COLO829 (cell line): ENCODE data around the gene ZBED6.
"Not testable (repeated sequence)": the region's sequence is repeated elsewhere in the genome, so short reads cannot be mapped to it uniquely, and the experiment has no call there.

Source experiments
- DNase-seq: peaks from one replicate; pipeline ENCODE4 v3.0.0; 2012; ENCODE audit warnings: low spot score

The ZBED6 gene

DNA sequence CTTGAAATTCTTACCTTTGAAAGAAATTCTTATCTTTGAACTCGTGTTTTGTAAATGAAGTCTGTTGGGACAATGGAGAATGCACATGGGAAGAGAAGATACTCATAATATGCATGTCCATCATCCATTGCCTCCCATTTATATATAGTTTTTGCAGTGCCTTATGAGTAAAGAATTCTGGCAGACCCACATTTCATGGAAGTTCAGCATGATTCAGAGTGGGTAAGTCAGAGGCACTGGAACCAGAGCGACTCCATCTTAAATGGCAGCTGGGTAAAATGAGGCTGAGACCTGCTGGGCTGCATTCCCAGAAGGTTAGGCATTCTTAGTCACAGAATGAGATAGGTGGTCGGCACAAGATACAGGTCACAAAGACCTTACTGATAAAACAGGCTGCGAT is 16.6 kb upstream of the ZBED6 start:
- no peak for DNase-seq

DNA sequence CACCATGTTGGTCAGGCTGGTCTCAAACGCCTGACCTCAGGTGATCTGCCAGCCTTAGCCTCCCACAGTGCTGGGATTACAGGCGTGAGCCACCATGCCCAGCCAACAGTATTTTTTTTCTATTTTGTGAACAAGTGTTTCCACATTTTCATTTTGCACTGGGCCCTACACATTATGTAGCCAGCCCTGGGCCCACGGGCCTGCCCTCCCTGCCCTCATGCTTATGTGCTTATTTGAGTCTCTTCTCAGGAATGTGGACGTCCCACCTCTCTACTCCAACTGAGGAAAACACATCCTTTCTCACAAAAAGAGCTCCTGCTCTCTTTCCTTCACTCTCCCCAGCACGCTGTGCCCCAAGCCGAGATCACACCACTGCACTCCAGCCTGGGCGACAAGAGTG is 13.5 kb upstream of the ZBED6 start:
- DNase-seq, result no peak

DNA sequence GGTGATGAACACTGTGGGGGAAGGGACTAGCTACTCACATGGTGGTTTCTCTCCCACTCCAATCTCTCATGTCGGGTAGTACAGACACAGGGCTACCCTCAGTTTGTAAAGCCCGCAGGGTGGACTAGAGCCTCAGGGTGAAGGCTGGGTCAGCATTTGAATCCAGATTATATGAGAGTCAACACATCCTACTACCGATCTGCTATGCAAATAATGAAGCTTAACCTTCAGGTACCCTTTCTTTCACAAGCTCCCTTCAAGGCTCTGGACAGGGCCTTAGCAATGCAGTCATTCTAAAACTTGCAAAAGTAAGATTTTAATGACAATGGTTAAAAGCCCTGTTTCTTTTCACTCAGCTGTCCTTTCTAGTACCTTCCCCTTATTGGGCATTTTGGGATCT is 5.5 kb upstream of the ZBED6 start:
- no peak for DNase-seq

DNA sequence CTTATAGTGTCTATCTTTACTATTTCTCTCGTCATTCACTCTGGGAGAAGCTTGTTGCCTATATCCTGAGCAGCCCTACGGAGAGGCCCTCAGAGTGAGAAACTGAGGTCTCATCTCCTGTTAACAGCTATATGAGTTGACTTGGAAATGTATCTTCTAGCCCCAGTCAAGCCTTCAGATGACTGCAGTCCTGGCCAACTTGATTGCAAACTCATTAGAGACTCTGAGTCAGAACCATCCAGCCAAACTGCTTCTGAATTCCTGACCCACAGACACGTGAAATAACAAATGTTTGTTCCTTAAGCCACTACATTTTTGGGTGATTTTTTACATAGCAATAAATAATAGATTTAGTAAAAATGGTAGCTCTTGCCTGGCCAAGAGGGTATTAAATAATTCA is 3.9 kb upstream of the ZBED6 start:
- no peak for DNase-seq

DNA sequence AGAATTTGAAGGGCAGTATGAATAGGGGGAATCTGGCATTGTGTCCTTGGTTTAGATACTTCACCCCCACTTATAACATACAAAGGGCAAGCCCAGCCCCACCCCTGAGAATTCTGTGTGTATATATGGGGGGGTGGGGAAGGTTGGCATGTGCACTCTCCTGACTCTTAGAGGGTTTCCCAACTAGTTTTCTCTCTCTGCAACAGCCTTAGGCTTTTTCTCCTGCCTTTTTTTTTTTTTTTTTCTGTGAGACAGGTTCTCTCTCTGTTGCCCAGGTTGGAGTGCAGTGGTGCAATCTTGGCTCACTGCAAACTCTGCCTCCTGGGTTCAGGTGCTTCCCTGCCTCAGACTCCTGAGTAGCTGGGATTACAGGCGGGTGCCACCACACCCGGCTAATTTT is 2.9 kb upstream of the ZBED6 start:
- DNase-seq, result no peak

DNA sequence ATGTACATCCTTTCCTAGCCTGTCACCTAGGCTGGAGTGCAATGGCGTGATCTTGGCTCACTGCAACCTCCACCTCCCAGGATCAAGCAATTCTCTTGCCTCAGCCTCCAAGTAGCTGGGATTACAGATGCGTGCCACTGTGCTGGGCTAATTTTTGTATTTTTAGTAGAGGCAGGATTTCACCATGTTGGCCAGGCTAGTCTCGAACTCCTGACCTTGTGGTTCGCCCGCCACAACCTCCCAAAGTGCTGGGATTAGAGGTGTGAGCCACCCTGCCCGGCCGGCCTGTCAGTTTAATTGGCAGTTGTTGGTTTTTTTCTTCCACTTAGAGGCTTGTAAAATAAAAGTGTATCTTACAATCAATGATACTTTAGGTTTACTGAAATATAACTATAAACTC is 1.9 kb upstream of the ZBED6 start:
- not testable (repeated sequence) for DNase-seq

DNA sequence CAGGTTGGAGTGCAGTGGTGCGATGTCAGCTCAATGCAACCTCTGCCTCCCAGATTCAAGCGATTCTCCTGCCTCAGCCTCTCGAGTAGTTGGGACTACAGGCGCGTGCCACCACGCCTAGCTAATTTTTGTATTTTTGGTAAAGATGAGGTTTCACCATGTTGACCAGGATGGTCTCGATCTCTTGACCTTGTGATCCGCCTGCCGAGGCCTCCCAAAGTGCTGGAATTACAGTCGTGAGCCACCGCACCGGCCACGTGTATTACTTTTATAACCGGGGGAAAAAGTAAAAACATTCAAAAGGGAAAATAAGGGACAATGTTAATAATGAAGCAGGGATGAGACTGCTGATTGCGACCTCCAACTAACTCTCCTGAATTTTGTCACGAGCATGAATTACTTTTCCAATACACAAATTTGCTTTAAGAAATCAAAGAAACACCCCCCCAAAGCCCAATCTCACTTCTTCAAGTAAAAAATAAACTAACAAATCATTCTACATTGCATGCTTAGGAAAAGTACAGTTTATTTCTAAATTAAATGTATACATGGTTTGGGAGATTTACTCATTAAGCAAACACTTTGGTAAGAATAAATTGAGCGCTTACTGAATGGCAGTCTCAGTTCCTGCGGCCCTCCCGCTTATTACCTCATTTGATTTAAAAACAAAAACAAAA is 521 bp upstream of the ZBED6 start:
- DNase-seq, result no peak

DNA sequence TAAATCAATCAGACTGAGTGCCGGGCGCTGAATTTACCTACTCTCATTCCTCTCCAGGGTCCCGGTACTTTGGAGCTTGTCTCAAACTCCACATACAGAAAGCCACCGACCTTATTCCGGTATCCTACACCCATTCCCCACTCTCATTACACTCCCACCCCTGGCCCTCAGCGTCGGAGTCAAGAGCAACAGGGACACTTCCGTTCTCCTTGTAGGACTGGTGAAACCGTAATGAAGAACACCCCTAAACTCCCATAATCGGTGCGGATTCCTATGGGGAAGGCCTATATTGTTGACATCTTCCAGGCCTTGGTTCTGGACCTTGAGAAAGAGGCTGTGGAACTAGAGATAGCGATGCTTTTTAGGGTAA is 798 bp downstream of the ZBED6 start:
- DNase-seq, result no peak

DNA sequence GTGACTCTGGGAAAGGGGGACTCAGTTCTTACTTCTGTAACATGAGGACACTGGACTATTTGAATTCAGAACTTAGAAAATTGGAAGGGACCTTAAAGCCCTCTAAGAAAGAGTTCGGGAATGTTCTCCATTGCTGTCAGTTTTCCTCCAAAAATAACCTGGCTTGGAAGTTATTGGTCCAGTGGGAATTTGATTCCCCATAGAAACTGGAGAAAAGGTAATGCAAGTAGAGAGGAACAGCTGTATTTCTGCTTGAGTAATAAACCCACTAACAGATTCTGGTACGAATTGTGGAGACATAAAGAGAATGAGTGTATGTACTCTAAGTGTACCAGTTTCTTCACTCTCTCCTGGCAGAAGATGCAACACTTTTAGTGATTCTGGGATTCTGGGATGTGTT is 1.8 kb downstream of the ZBED6 start:
- DNase-seq, result no peak

DNA sequence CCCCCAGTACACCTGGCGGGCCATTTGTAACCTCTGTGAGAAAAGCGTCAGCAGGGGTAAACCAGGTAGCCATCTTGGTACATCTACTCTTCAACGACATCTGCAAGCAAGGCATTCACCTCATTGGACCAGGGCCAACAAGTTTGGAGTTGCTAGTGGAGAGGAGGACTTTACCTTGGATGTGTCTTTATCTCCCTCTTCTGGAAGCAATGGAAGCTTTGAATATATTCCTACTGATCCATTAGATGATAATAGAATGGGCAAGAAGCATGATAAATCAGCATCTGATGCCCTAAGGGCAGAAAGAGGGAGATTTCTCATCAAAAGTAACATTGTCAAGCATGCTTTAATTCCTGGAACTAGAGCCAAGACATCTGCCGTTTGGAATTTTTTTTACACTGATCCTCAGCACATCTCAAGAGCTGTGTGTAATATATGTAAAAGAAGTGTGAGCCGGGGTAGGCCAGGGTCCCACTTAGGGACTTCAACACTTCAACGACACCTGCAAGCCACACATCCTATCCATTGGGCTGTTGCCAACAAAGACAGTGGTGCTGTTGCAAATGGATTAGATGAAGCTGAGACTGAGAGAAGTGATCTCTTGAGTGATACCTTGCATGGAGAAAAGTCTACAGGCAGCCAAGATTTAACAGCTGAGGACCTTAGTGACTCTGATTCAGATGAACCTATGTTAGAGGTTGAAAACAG is 2.7 kb downstream of the ZBED6 start:
- DNase-seq, result peak; percentile 74

DNA sequence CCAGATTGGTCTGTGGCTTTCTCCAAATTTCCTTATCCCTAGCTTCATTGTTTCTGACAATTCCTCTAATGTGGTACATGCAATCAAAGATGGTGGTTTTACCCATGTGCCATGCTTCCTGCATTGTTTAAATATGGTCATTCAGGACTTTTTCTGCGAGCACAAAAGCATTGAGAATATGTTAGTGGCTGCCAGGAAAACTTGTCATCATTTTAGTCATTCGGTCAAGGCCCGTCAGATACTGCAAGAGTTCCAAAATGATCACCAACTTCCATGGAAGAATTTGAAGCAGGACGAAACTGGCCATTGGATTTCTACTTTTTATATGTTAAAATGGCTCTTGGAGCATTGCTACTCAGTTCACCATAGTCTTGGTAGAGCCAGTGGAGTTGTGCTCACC is 3.7 kb downstream of the ZBED6 start:
- no peak for DNase-seq

DNA sequence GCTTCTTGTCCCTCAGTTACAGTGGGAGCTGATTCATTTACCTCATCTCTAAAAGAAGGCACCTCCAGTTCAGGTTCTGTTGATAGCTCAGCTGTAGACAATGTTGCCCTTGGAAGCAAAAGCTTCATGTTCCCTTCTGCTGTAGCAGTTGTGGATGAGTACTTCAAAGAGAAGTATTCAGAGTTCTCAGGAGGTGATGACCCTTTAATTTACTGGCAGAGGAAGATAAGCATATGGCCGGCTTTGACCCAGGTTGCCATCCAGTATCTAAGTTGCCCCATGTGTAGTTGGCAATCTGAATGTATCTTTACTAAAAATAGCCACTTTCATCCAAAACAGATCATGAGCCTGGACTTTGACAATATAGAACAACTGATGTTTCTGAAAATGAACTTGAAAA is 4.5 kb downstream of the ZBED6 start:
- DNase-seq, result no peak

DNA sequence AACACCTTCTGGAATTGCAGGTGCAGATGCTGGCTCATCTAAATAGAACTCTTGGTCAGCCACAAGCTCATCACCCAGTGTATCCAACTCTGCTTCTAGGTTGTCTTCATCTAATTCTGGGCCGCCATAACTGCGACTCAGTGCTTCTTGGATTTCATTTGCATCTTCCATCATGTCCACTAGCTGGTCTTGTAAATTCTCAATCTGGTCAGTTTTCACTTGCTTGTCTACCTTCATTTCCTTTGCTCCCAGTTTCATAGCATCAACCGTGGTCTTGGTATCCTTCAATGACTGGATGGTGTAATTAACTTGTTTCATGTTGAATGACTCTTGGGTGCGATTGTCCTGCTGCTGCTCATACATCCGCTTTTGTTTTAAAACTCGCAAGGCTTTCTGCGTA is 10.3 kb downstream of the ZBED6 start:
- DNase-seq, result no peak

DNA sequence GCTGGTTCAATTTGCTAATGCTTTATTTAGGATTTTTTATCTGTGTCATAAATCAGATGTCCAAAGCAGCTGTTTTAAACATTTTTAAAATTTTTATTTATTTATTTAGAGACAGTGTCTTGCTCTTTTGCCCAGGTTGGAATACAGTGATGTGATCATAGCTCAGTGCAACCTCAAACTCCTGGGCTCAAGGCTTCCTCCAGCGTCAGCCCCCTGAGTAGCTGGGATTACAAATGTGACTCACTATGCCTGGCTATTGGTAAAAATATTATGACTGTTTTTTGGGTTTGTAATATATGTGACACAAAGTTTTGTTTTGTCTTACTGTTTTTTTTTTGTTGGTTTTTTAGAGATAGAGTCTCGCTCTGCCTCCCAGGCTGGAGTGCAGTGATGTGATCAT is 11.8 kb downstream of the ZBED6 start:
- no peak for DNase-seq

DNA sequence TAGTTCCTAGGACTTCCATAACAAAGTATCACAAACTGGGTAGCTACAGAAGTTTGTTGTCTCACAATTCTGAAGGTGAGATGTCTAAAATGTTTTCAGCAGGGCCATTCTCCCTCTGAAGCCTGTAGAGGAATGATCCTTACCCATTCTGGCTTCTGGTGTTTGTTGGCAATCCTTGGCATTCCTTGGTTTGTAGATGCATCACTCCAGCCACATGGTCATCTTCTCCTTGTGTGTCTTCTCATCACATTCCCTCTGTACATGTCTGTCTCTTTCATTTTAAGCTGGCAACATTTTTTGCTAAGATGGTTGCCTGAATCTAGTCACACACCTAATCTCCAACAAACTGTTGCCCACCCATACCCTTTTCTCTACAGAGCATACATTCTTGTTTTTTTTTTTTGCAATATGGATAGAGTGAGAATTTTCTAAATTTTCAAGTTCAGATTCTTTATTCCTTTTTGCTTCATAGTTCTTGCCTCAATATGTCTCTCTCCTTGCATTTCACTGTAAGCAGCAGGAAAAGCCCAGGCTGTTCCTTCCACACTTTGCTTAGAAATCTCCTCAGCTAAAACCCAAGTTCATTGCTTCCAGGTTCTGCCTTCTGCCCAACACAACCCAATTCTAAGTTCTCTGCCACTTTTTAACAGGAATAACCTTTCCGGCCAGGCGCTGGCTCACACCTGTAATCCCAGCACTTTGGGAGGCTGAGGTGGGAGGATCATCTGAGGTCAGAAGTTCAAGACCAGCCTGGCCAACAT is 18.3 kb downstream of the ZBED6 start:
- DNase-seq, result no peak

DNA sequence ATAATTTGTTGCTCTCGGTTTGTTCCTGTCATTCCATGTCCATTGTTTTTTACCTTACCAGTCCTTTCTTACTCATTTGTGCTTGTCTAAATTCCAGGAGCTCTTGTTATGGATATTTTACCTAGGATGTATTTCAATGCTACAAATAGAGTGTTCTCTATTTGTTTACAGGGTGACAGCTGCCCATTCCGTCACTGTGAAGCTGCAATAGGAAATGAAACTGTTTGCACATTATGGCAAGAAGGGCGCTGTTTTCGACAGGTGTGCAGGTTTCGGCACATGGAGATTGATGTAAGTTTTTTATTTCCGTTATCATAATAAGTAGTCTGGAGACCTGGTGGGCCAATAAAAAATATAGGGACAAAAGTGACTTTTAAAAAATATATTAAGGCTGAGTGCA is 23.0 kb downstream of the ZBED6 start:
- no peak for DNase-seq

DNA sequence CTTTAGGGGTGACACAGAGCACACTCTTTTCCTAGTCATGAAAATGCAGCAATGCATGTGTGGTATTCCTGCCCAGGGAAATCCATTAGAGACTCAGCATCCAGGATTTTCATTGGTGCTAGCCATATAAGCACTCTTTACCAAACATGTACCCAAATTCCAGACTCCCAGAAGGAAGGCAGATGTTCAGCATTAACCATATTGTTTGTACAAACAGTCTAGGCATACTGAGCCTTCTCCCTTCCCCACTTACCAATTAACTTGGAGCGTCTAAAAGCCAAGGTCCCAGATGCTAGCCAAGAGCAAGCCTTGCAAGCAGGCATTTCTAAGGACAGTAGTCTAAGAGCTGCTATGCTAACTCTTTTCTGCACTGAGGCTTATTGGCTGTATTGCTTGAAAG is 27.9 kb downstream of the ZBED6 start:
- DNase-seq, result no peak

DNA sequence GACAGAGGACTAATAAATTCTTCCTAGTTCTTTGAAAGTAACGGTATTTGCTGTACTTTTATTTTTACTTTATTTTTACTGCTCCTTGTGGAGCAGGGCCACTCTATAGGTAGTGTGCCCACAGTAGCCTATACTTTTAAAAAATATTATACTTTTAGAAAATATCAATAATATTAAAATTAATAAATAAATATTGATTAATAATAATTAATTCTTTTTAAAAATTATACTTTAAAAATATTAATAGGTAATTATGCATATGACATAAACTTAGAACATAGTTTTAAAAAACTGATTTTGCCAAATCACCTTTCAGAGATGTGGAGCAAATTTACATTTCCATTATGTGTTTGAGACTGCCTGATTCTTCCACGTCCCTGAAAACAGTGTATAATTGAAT is 30.8 kb downstream of the ZBED6 start:
- DNase-seq, result no peak

DNA sequence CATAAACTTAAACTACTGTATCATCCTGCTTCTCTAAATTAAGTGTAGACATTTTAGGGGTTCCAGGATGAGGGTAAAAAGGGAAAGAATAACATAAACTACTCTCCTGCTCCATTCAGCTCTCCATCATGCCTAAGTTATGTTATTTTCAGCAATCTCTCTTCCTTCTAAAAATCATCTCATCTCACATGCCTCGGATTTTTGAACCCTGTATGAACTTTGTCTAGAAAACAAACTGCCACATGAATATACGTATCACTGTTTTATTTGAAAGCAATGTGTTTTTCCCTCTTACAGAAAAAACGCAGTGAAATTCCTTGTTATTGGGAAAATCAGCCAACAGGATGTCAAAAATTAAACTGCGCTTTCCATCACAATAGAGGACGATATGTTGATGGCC is 32.6 kb downstream of the ZBED6 start:
- no peak for DNase-seq

DNA sequence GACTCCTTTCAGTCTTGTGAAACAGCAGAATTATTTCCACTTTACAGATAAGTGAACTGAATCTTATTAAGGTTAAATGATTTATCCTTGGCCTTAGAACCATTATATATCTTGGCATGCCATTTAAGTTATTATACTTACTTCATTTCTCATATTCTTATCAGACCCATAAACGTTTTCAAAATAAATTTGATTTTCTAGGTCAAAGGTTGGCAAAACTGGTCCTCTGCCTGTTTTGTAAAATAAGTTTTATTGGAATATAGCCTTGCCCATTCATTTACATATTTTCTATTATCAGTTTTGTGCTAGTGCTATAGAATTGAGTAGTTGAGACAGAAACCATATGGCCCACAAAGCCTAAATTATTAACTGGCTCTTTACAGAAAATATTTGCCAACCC is 33.1 kb downstream of the ZBED6 start:
- no peak for DNase-seq

DNA sequence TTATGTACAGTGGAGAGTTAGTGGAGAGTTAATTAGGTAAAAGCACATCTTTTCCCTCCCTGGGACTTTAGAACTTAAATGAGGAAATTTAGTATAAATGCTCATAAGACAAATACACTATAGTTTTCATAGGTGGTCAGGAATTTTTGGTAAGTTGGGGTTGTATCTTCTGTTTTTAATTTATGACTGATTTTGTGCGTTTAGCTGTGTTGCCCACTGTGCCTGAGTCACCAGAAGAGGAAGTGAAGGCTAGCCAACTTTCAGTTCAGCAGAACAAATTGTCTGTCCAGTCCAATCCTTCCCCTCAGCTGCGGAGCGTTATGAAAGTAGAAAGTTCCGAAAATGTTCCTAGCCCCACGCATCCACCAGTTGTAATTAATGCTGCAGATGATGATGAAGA is 33.8 kb downstream of the ZBED6 start:
- DNase-seq, result not testable (repeated sequence)

DNA sequence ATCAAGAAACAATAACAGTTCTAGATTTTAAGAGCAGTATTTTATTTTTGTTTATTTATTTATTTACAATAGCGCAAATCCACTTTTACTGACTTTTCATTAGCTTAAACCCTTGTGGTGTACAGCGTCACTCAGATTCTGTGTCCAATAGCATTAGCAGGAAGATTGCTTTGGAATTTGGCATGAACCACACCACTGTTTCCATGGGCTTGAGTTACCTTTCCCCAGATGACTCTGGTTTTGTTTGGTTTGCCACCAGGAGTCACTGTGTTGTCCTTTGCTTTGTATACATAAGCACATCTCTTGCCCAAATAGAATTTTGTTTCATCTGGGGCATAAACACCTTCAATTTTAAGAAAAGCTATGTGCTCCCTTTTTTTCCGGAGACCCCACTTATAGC is 40.1 kb downstream of the ZBED6 start:
- no peak for DNase-seq

DNA sequence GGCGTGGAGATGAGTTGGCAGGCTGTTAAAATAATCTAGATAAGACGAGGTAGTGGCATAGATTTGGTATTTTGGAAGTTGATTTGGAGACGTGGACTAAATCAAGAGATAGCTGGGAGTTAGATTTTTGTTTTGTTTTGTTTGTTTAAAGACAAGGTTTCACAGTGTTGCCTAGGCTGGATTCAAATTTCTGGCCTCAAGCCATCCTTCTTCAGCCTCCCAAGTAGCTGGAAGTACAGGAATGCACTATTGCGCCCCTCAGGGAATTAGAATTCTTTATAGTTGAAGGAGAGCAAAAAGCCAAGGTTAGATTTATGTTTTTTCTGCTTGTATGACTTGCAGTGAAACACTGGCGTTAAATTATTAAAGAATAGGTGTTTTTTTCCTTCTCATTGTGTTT is 43.7 kb downstream of the ZBED6 start:
- no peak for DNase-seq
